WTC11 (cell line): ENCODE results near the gene VLDLR. TPM values are rescaled to one million over a fixed set of nuclear protein-coding genes. Genes with fewer than 3 reads are reported as not detected.

Source experiments
- ATAC-seq: fragments of 200-7000 bp; cut with Tn5 transposase; 2 replicates; pipeline ENCODE4 v1.10.0; 2021; ENCODE audit warnings: mild to moderate bottlenecking, moderate library complexity
- CTCF ChIA-PET: fragments of 300-600 bp; sonication (Branson Sonifier 250); formaldehyde crosslinking; loops from one replicate; lab custom pipeline; 2021; ENCODE audit warnings: antibody characterized with exemption; lab: Charles Lee
- POLR2A ChIA-PET: fragments of 350-600 bp; sonication (Branson Sonifier 250); formaldehyde crosslinking; loops from one replicate; lab custom pipeline; 2021; ENCODE audit warnings: antibody characterized with exemption; lab: Charles Lee
- DNase-seq: peaks from one replicate; pipeline ENCODE4 v3.0.0; 2021; ENCODE audit warnings: low spot score
- H3K27ac Mint-ChIP-seq: 2 replicates; pipeline ENCODE4 v1.8.0; 2021; ENCODE audit warnings: mixed read lengths
- H3K27me3 Mint-ChIP-seq: 2 replicates; pipeline ENCODE4 v1.8.0; 2021; ENCODE audit warnings: low read depth, mild to moderate bottlenecking, moderate library complexity, mixed read lengths
- H3K36me3 Mint-ChIP-seq: 2 replicates; pipeline ENCODE4 v1.8.0; 2021; ENCODE audit warnings: mixed read lengths
- H3K4me1 Mint-ChIP-seq: 2 replicates; pipeline ENCODE4 v1.8.0; 2022; ENCODE audit warnings: mixed read lengths
- H3K4me3 Mint-ChIP-seq: 2 replicates; pipeline ENCODE4 v1.8.0; 2021; ENCODE audit warnings: mild to moderate bottlenecking, moderate library complexity, mixed read lengths
- H3K9me3 Mint-ChIP-seq: 2 replicates; pipeline ENCODE4 v1.8.0; 2021; ENCODE audit warnings: mixed read lengths
- AFF4 ChIP-seq: sonication (generic); formaldehyde crosslinking; IDR thresholded peaks from 2 replicates; pipeline ENCODE4 v1.8.1; 2023; ENCODE audit warnings: mild to moderate bottlenecking, missing genetic modification reagents, borderline replicate concordance
- E2F1 ChIP-seq: sonication (generic); formaldehyde crosslinking; IDR thresholded peaks from 2 replicates; pipeline ENCODE4 v1.8.0; 2022; ENCODE audit warnings: mild to moderate bottlenecking, missing genetic modification reagents
- E2F4 ChIP-seq: sonication (generic); formaldehyde crosslinking; IDR thresholded peaks from 2 replicates; pipeline ENCODE4 v1.8.1; 2022; ENCODE audit warnings: low read depth, mild to moderate bottlenecking, moderate library complexity, missing genetic modification reagents, borderline replicate concordance
- ELF4 ChIP-seq: sonication (generic); formaldehyde crosslinking; IDR thresholded peaks from 2 replicates; pipeline ENCODE4 v1.8.1; 2022; ENCODE audit warnings: low read depth, mild to moderate bottlenecking, moderate library complexity, missing genetic modification reagents
- ESRRA ChIP-seq: sonication (generic); formaldehyde crosslinking; IDR thresholded peaks from 2 replicates; pipeline ENCODE4 v1.8.1; 2022; ENCODE audit warnings: mild to moderate bottlenecking, missing genetic modification reagents, borderline replicate concordance
- FOXJ3 ChIP-seq: sonication (generic); formaldehyde crosslinking; IDR thresholded peaks from 2 replicates; pipeline ENCODE4 v1.9.0; 2021; ENCODE audit warnings: missing genetic modification reagents, mild to moderate bottlenecking, borderline replicate concordance
- GRHL2 ChIP-seq: fragments of 250-450 bp; sonication (Bioruptor Pico); IDR thresholded peaks from 2 replicates; pipeline ENCODE4 v1.8.0; 2022; ENCODE audit warnings: mild to moderate bottlenecking, moderate library complexity; ENCODE audit not compliant: insufficient replicate concordance, severe bottlenecking
- GTF2I ChIP-seq: fragments of 250-450 bp; sonication (Bioruptor Pico); conservative IDR thresholded peaks from 2 replicates; pipeline ENCODE4 v1.4.0; 2021; ENCODE audit warnings: mild to moderate bottlenecking
- JAZF1 ChIP-seq: fragments of 250-450 bp; sonication (Bioruptor Pico); IDR thresholded peaks from 2 replicates; pipeline ENCODE4 v1.9.0; 2021; ENCODE audit warnings: moderate library complexity, mild to moderate bottlenecking, inconsistent platforms
- KAT7 ChIP-seq: sonication (generic); formaldehyde crosslinking; IDR thresholded peaks from 2 replicates; pipeline ENCODE4 v1.8.1; 2023; ENCODE audit warnings: missing genetic modification reagents, mild to moderate bottlenecking, borderline replicate concordance
- MAX ChIP-seq: sonication (generic); formaldehyde crosslinking; IDR thresholded peaks from 2 replicates; pipeline ENCODE4 v1.8.0; 2022; ENCODE audit warnings: mild to moderate bottlenecking, missing genetic modification reagents
- NFYB ChIP-seq: sonication (generic); formaldehyde crosslinking; conservative IDR thresholded peaks from 2 replicates; pipeline ENCODE4 v1.8.0; 2022; ENCODE audit warnings: low read depth, missing genetic modification reagents
- NR1H2 ChIP-seq: sonication (generic); formaldehyde crosslinking; IDR thresholded peaks from 2 replicates; pipeline ENCODE4 v1.9.0; 2021; ENCODE audit warnings: mild to moderate bottlenecking, moderate library complexity, missing genetic modification reagents
- RORB ChIP-seq: fragments of 250-450 bp; sonication (Bioruptor Pico); IDR thresholded peaks from 2 replicates; pipeline ENCODE4 v1.9.0; 2021; ENCODE audit warnings: mild to moderate bottlenecking
- SMAD4 ChIP-seq: sonication (generic); formaldehyde crosslinking; IDR thresholded peaks from 2 replicates; pipeline ENCODE4 v1.8.0; 2022; ENCODE audit warnings: mild to moderate bottlenecking, missing genetic modification reagents
- SOX15 ChIP-seq: fragments of 250-450 bp; sonication (Bioruptor Pico); IDR thresholded peaks from 2 replicates; pipeline ENCODE4 v1.9.0; 2021; ENCODE audit warnings: mild to moderate bottlenecking
- ZBTB21 ChIP-seq: sonication (generic); formaldehyde crosslinking; IDR thresholded peaks from 2 replicates; pipeline ENCODE4 v1.8.1; 2023; ENCODE audit warnings: mild to moderate bottlenecking, missing genetic modification reagents, borderline replicate concordance
- ZNF138 ChIP-seq: sonication (generic); formaldehyde crosslinking; conservative IDR thresholded peaks from 2 replicates; pipeline ENCODE4 v1.8.1; 2022; ENCODE audit warnings: mild to moderate bottlenecking, moderate library complexity, missing genetic modification reagents
- ZNF416 ChIP-seq: fragments of 250-450 bp; sonication (Bioruptor Pico); IDR thresholded peaks from 2 replicates; pipeline ENCODE4 v1.9.0; 2021; ENCODE audit warnings: mild to moderate bottlenecking, inconsistent platforms
- ZNF425 ChIP-seq: fragments of 250-450 bp; sonication (Bioruptor Pico); conservative IDR thresholded peaks from 2 replicates; pipeline ENCODE4 v1.9.0; 2021; ENCODE audit warnings: mild to moderate bottlenecking
- total RNA-seq: library from RNA; stranded (reverse); gene quantifications from 3 replicates; pipeline ENCODE4 v1.2.3, GENCODE V29; 2021

The VLDLR gene
- total RNA-seq, 1 experiment from 2014 or later = 40.8 TPM

- TF ChIP-seq KAT7 (no peak), MAX (CRISPR knock-in tag) (no peak), AFF4 (no peak), NR1H2 (CRISPR knock-in tag) (no peak), SOX15 (CRISPR knock-in tag) (no peak), FOXJ3 (no peak)
These were observed 20.5 kb downstream of the VLDLR start (continued) for GRCh38 chr9:2642068-2642467.

- Mint-ChIP-seq H3K36me3 (peaks cover 98% of the 10 kb centered on the region), H3K9me3 (no peaks in the 10 kb centered on the region), H3K4me1 (no peaks in the 10 kb centered on the region), H3K27ac (0 out of 2 replicates have a peak overlapping the region, but pooled peaks have one; percentile 11), H3K4me3 (no peak overlapping the region), H3K27me3 (no peaks in the 10 kb centered on the region)
- no peak for ATAC-seq
- CTCF ChIA-PET = no interaction called here
- DNase-seq = no peak
- TF ChIP-seq ZBTB21 (CRISPR knock-in tag) = no peak
- TF ChIP-seq ELF4 = no peak
- POLR2A ChIA-PET = no interaction called here
These were observed 24.0 kb downstream of the VLDLR start for GRCh38 chr9:2645569-2645968.

GRCh38 chr9:2655411-2655901 lies 33.9 kb downstream of the VLDLR start:
- Mint-ChIP-seq H3K27ac (peak overlapping the region; percentile 5; the same call in 1 of the 2 replicates), H3K4me3 (no peak overlapping the region), H3K36me3 (peaks cover 57% of the 10 kb centered on the region), H3K4me1 (peaks cover 11% of the 10 kb centered on the region), H3K9me3 (no peaks in the 10 kb centered on the region), H3K27me3 (no peaks in the 10 kb centered on the region)
- ATAC-seq (no peak), DNase-seq (no peak)
- TF ChIP-seq ZNF425 = no peak
- no peak for TF ChIP-seq JAZF1 (CRISPR knock-in tag)
- TF ChIP-seq NFYB = no peak
- TF ChIP-seq ZNF416 (CRISPR knock-in tag) = no peak
- TF ChIP-seq ESRRA = no peak
- TF ChIP-seq SMAD4 (CRISPR knock-in tag) = no peak
- no peak for TF ChIP-seq ZNF138 (CRISPR knock-in tag)
- TF ChIP-seq GTF2I = no peak
- TF ChIP-seq GRHL2 = no peak
- no peak for TF ChIP-seq RORB (CRISPR knock-in tag)
- no peak for TF ChIP-seq E2F1 (CRISPR knock-in tag)
- no peak for TF ChIP-seq E2F4
- POLR2A ChIA-PET = no interaction called here
- CTCF ChIA-PET = no interaction called here
